MCF 10A (cell line): ENCODE measurements around the gene PET117. TPM values are rescaled to one million over a fixed set of nuclear protein-coding genes. Genes with fewer than 3 reads are reported as not detected.
A peak's percentile ranks its signal among the peaks of the same experiment; 100 is the strongest.

ENCODE experiments used
- BruUV-seq: library from RNA; stranded (reverse); fragments of 400-500 nt; replicated peaks from 2 replicates; lab custom pipeline; 2021; lab: Mats Ljungman, UMichigan
- CTCF ChIA-PET: fragments of 300-600 bp; sonication (Branson Sonifier 250); formaldehyde crosslinking; extraction: SDS; loops from one replicate; lab custom pipeline; 2021; ENCODE audit warnings: antibody characterized with exemption, inconsistent platforms; lab: Yijun Ruan, JAX
- POLR2A ChIA-PET: fragments of 300-600, 350-650 bp; sonication (Branson Sonifier 250); formaldehyde crosslinking; extraction: SDS; loops from one replicate; lab custom pipeline; 2020; ENCODE audit warnings: antibody characterized with exemption, inconsistent platforms; lab: Yijun Ruan, JAX
- DNase-seq: peaks from one replicate; pipeline ENCODE4 v3.0.0-alpha.2; 2018; ENCODE audit not compliant: unreplicated experiment
- H3K27ac Mint-ChIP-seq: one replicate; pipeline ENCODE4 v1.8.0; 2022; ENCODE audit warnings: mild to moderate bottlenecking, low read depth, mixed read lengths; ENCODE audit not compliant: unreplicated experiment
- H3K27me3 Mint-ChIP-seq: one replicate; pipeline ENCODE4 v1.8.0; 2022; ENCODE audit warnings: mixed read lengths; ENCODE audit not compliant: insufficient read depth, unreplicated experiment
- H3K36me3 Mint-ChIP-seq: one replicate; pipeline ENCODE4 v1.8.0; 2022; ENCODE audit warnings: mild to moderate bottlenecking, moderate library complexity, mixed read lengths; ENCODE audit not compliant: insufficient read depth, unreplicated experiment
- H3K4me1 Mint-ChIP-seq: one replicate; pipeline ENCODE4 v1.8.0; 2022; ENCODE audit warnings: mixed read lengths; ENCODE audit not compliant: insufficient read depth, unreplicated experiment
- H3K4me3 Mint-ChIP-seq: one replicate; pipeline ENCODE4 v1.8.0; 2022; ENCODE audit warnings: mild to moderate bottlenecking, moderate library complexity, mixed read lengths; ENCODE audit not compliant: unreplicated experiment
- H3K9me3 Mint-ChIP-seq: one replicate; pipeline ENCODE4 v1.8.0; 2022; ENCODE audit warnings: mixed read lengths; ENCODE audit not compliant: unreplicated experiment
- CTCF ChIP-seq: fragments of 200-600 bp; IDR thresholded peaks from one replicate; pipeline ENCODE4 v1.8.0; 2022; ENCODE audit warnings: antibody characterized with exemption, mild to moderate bottlenecking; ENCODE audit not compliant: unreplicated experiment
- intact Hi-C: fragments of 100-400 bp; cut with micrococcal nuclease; formaldehyde crosslinking; loops from 2 replicates; pipeline ENCODE4 v1.14.1; 2022
- total RNA-seq: library from RNA; stranded (reverse); gene quantifications from 2 replicates; pipeline ENCODE4 v1.2.3, GENCODE V29; 2022

PET117 gene
- total RNA-seq, 1 experiment from 2014 or later = 11.9 TPM

- intact Hi-C loops = loop anchor here (1.0 to 2.0 kb wide), 2 partner anchors 114 to 139 kb away; no protein-coding TSS in a partner anchor
- ChIA-PET POLR2A (interaction anchor here (0.5 to 3.8 kb wide), 27 partner anchors 13 to 585 kb away, joined by 3 to 34 read pairs (median 4); partner anchors contain the start of genes DZANK1, MGME1, OVOL2 and POLR3F), CTCF (interaction anchor here (0.6 to 1.7 kb wide), 10 partner anchors 13 to 359 kb away, joined by 3 to 6 read pairs (median 4); partner anchors contain the start of genes RBBP9 and ZNF133)
- Mint-ChIP-seq H3K27me3 (no peaks in the 10 kb centered on the region), H3K36me3 (peaks cover 20% of the 10 kb centered on the region), H3K9me3 (no peaks in the 10 kb centered on the region), H3K4me1 (peaks cover 24% of the 10 kb centered on the region), H3K4me3 (peak overlapping the region; percentile 81), H3K27ac (peak overlapping the region; percentile 21)
- no TSS peak for BruUV-seq
- DNase-seq = no peak
- TF ChIP-seq CTCF = no peak
These were observed 561 bp downstream of the PET117 start for GRCh38 chr20:18138266-18138582.

GRCh38 chr20:18138639-18139583 lies 1.2 kb downstream of the PET117 start:
- CTCF ChIA-PET = interaction anchor here (0.6 to 1.7 kb wide), 9 partner anchors 13 to 372 kb away, joined by 3 to 6 read pairs (median 4); partner anchors contain the start of genes RBBP9 and ZNF133
- intact Hi-C loops = loop anchor here (1.0 to 2.0 kb wide), 2 partner anchors 113 to 138 kb away; no protein-coding TSS in a partner anchor
- Mint-ChIP-seq H3K4me3 (peak overlapping the region; percentile 81), H3K27ac (peak overlapping the region; percentile 21), H3K9me3 (no peaks in the 10 kb centered on the region), H3K36me3 (peaks cover 27% of the 10 kb centered on the region), H3K27me3 (no peaks in the 10 kb centered on the region), H3K4me1 (peaks cover 21% of the 10 kb centered on the region)
- no peak for TF ChIP-seq CTCF
- BruUV-seq = TSS peak; percentile 38
- POLR2A ChIA-PET = interaction anchor here (0.5 to 3.8 kb wide), 22 partner anchors 12 to 585 kb away, joined by 3 to 34 read pairs (median 5); partner anchors contain the start of genes DZANK1, MGME1, OVOL2 and POLR3F
- no peak for DNase-seq

- BruUV-seq = no TSS peak
- ChIA-PET CTCF (interaction anchor here (0.6 to 1.3 kb wide), 2 partner anchors 14 to 174 kb away, joined by 3 to 5 read pairs; no protein-coding TSS in a partner anchor), POLR2A (interaction anchor here (0.5 to 2.7 kb wide), 3 partner anchors 58 to 148 kb away, joined by 3 to 14 read pairs (median 12); partner anchors contain the start of gene ZNF133)
- DNase-seq = no peak
- Mint-ChIP-seq H3K9me3 (no peaks in the 10 kb centered on the region), H3K36me3 (peaks cover 34% of the 10 kb centered on the region), H3K27ac (peak overlapping the region; percentile 21), H3K27me3 (no peaks in the 10 kb centered on the region), H3K4me1 (peaks cover 22% of the 10 kb centered on the region), H3K4me3 (peak overlapping the region; percentile 81)
- no peak for TF ChIP-seq CTCF
- intact Hi-C loops = loop anchor here (2.0 kb wide), 1 partner anchor 137 kb away; no protein-coding TSS in a partner anchor
These were observed 2.2 kb downstream of the PET117 start for GRCh38 chr20:18139832-18140231.
